A375 (cell line): ENCODE results near the gene F10. TPM values are rescaled to one million over a fixed set of nuclear protein-coding genes. Genes with fewer than 3 reads are reported as not detected.

Source experiments
- small RNA-seq: library from RNA; depleted of rRNA; stranded (forward); fragments of <200 nt; gene quantifications from one replicate; pipeline ENCODE3, GENCODE V24; 2014
- total RNA-seq: library from RNA; depleted of rRNA; stranded (reverse); fragments of >200 nt; shearing (Covaris generic); gene quantifications from 2 replicates; pipeline ENCODE4 v1.2.3, GENCODE V29; 2014; rRNA removed

The F10 gene
- total RNA-seq = not detected in 2 replicates

DNA sequence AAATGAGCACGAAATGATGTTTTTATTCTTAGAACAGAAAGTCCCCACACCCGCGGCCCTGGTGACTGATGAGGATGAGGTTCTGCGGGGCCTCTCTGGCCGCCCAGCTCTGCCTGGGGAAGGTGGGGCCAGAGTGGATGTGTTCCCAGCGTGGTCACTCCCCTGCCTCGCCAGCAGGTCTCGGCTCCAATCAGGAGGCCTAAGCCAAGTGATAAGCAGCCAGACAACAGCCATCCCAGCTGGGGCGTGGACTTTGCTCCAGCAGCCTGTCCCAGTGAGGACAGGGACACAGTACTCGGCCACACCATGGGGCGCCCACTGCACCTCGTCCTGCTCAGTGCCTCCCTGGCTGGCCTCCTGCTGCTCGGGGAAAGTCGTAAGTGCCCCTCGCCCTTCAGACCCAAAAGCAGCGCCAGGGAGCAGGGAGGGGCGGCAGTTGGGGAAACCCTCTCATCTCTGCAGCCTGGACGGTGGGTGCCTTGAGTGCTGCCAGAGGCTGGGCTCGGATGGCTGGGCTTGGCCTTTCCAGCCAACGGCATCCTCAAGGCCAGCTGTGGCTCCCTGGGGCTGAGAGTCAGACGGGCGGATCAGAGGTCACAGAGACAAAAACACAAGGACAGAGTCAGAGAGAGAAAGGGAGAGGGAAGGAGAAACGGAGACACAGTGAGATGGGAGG lies at the start of gene F10:
TSS of gene F10 (plus strand) at position 250 of the 676 bp plus-strand sequence. CDS start at position 307, 57 bp downstream.

DNA sequence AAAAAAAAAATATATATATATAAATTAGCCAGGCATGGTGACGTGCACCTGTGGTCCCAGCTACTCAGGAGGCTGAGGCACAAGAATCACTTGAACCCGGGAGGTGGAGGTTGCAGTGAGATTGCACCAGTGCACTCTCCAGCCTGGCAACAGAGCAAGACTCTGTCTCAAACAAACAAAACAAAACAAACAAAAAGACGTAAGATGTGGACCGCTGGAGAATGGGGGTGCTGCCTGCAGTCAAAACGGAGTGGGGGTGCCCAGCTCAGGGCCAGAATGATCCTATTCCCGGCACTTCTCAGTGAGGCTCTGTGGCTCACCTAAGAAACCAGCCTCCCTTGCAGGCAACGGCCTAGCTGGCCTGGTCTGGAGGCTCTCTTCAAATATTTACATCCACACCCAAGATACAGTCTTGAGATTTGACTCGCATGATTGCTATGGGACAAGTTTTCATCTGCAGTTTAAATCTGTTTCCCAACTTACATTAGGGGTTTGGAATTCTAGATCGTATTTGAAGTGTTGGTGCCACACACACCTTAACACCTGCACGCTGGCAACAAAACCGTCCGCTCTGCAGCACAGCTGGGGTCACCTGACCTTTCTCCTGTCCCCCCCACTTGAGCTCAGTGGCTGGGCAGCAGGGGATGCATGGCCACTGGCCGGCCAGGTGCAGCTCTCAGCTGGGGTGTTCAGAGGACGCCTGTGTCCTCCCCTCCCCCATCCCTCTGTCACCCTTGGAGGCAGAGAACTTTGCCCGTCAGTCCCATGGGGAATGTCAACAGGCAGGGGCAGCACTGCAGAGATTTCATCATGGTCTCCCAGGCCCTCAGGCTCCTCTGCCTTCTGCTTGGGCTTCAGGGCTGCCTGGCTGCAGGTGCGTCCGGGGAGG lies 17.3 kb upstream of the F10 start, which contains the start of gene F7:
TSS of gene F7 (plus strand) at position 760 of the 889 bp plus-strand sequence. CDS start at position 811, 51 bp downstream.

GRCh38 chr13:113157929-113158747 lies 35.5 kb downstream of the F10 start, which contains the start of gene PROZ:
Gene PROZ, plus strand, starts transcription at chr13:113158648. Its CDS starts 13 bp downstream, at chr13:113158661.

Small RNA genes within 50 kb of the gene (small RNA-seq; reads per million reads assigned to genes)
- not detected for gene AL137002.1

Other genes with a start within 250 kb of the F10 start
- 22.9 and 25.4 TPM in 2 replicates for gene MCF2L, start 153.6 kb upstream of the F10 start, total RNA-seq
- not detected in 2 replicates for gene F7, start 17.0 kb upstream of the F10 start, total RNA-seq
- not detected in 2 replicates for gene PROZ, start 35.8 kb downstream of the F10 start, total RNA-seq
- 78.6 and 92.6 TPM in 2 replicates for gene PCID2, start 85.9 kb downstream of the F10 start, total RNA-seq
- gene CUL4A, start 86.8 kb downstream of the F10 start, total RNA-seq = 155 and 156 TPM in 2 replicates
- 84.3 and 86.5 TPM in 2 replicates for gene LAMP1, start 174.4 kb downstream of the F10 start, total RNA-seq
- gene GRTP1, start 241.3 kb downstream of the F10 start, total RNA-seq = 0.21 TPM in 1 of 2 replicates, not detected in the other